Putamen (tissue), 1 donor: Measurements from ENCODE around the gene UBTD2.
"Not testable (repeated sequence)": the region's sequence is repeated elsewhere in the genome, so short reads cannot be mapped to it uniquely, and the experiment has no call there.

Experiments
- DNase-seq: peaks from one replicate; pipeline ENCODE4 v3.0.0-alpha.2; 2016; ENCODE audit warnings: low spot score

The UBTD2 gene

GRCh38 chr5:172283020-172283861, at the start of gene UBTD2:
Gene UBTD2, minus strand, starts transcription at chr5:172283764. Its CDS starts 99 bp downstream, at chr5:172283665.
- peak; percentile 75 for DNase-seq

- not testable (repeated sequence) for DNase-seq
Observed at GRCh38 chr5:172326901-172327300, 43.3 kb upstream of the UBTD2 start.

GRCh38 chr5:172325452-172325851, 41.9 kb upstream of the UBTD2 start:
- DNase-seq = no peak

GRCh38 chr5:172322028-172322965, 38.7 kb upstream of the UBTD2 start:
- DNase-seq = no peak

- no peak for DNase-seq
Observed at GRCh38 chr5:172321593-172321992, 38.0 kb upstream of the UBTD2 start.

GRCh38 chr5:172319708-172320441, 36.3 kb upstream of the UBTD2 start:
- DNase-seq = no peak

GRCh38 chr5:172315587-172316493, 32.3 kb upstream of the UBTD2 start:
- no peak for DNase-seq

- DNase-seq = no peak
Observed at GRCh38 chr5:172313915-172314314, 30.4 kb upstream of the UBTD2 start.

- DNase-seq = no peak
Observed at GRCh38 chr5:172312286-172312685, 28.7 kb upstream of the UBTD2 start.

- no peak for DNase-seq
Observed at GRCh38 chr5:172311605-172312004, 28.0 kb upstream of the UBTD2 start.

GRCh38 chr5:172311026-172311425, 27.5 kb upstream of the UBTD2 start:
- DNase-seq = no peak

GRCh38 chr5:172305380-172305779, 21.8 kb upstream of the UBTD2 start:
- no peak for DNase-seq

GRCh38 chr5:172303572-172304335, 20.2 kb upstream of the UBTD2 start:
- DNase-seq = no peak

GRCh38 chr5:172303162-172303561, 19.6 kb upstream of the UBTD2 start:
- DNase-seq = no peak

- no peak for DNase-seq
Observed at GRCh38 chr5:172302047-172302710, 18.6 kb upstream of the UBTD2 start.

GRCh38 chr5:172299916-172300439, 16.4 kb upstream of the UBTD2 start:
- no peak for DNase-seq

- no peak for DNase-seq
Observed at GRCh38 chr5:172294831-172295230, 11.3 kb upstream of the UBTD2 start.

- DNase-seq = no peak
Observed at GRCh38 chr5:172293745-172294342, 10.3 kb upstream of the UBTD2 start.
